Activated naive CD4-positive, alpha-beta T cell treated with anti-CD3 and anti-CD28 coated beads, Interleukin-2, amount 10 ng/mL, durations not matched to agents 5 hours and 36 hours (primary cell): ENCODE results near the gene EFNB1. TPM values are rescaled to one million over a fixed set of nuclear protein-coding genes. Genes with fewer than 3 reads are reported as not detected.

Experiments
- total RNA-seq, 2 experiments: library from RNA; stranded (reverse); gene quantifications; one replicate each; pipeline ENCODE4 v1.2.3, GENCODE V29; 2021

The EFNB1 gene
- total RNA-seq, result 1 to 10 TPM; 6.6 to 7.9 TPM

DNA sequence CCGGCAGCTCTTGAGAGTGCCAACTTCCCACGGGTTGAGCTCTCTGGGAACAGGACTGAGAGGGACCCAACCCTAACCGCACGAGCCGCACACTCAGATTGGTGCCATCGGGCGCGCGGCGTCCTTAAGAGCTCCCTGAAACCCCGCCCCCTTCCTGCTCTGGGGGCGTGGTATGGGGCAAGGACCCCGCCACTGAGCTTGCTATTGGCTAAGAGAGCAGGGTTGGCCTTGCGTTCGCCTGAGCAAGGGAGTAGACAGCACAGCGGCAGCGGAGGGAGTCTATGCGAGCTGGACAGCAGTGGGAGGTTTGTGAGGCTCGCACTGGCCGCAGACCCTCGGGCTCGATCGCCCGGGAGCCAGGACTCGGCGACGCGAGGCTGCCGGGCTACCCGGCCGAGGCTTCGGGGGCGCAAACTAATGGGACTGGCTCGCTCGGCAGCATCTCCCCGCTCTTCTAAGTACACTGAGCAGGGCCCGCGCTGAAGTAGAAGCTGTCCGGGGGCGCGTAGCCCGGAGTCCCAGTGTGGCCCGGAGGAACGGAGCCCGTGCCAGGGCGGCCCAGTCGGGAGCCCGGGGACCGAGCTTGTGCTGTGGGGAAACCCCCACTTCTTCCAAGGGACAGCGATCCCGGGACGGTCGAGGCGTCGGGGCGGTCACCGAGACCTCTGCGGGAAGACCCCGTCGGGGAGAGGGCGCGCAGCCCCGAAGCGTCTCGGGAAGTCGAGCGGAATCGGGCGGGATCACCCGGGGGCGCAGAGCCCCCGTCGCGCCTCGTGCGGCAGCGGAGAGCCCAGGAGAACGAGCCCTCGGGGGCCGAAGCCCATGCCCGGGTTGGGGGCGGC lies at the start of gene EFNB1:
Gene EFNB1, plus strand, starts transcription at position 282 of the 842 bp plus-strand sequence. CDS start 756 bp downstream, outside the sequence.

Other genes with a start within 250 kb of the EFNB1 start
- 1 to 10 TPM; 1.3 to 1.4 TPM for gene STARD8, start 181.4 kb upstream of the EFNB1 start, total RNA-seq